GM18873 (cell line): ENCODE measurements around the gene CLMN.
"Not testable (repeated sequence)": the region's sequence is repeated elsewhere in the genome, so short reads cannot be mapped to it uniquely, and the experiment has no call there.

Experiments
- ATAC-seq: cut with Tn5 transposase; IDR thresholded peaks from one replicate; pipeline ENCODE4 v1.9.1; 2021; ENCODE audit warnings: mild to moderate bottlenecking, moderate library complexity, moderate number of reproducible peaks; ENCODE audit not compliant: unreplicated experiment, low FRiP score

CLMN gene

DNA sequence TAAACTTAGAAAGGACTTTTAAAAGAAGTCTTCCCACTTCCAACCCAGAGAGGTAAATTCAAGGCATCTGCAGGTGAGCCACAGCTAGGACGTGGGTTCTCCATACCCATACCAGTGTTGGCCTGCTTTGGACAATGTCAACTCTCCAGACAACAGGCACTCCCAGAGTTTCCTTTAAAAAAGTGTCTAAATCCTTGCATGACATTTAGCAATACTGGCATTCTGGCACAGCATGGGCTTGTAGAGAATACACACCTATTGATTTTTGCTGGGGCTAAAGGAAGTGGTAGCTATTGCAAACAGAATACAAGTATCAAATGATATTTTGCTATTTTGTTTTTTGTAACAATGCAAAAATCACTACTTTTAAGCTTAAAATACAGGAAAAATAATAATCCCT lies 136.6 kb downstream of the CLMN start:
- no peak for ATAC-seq

DNA sequence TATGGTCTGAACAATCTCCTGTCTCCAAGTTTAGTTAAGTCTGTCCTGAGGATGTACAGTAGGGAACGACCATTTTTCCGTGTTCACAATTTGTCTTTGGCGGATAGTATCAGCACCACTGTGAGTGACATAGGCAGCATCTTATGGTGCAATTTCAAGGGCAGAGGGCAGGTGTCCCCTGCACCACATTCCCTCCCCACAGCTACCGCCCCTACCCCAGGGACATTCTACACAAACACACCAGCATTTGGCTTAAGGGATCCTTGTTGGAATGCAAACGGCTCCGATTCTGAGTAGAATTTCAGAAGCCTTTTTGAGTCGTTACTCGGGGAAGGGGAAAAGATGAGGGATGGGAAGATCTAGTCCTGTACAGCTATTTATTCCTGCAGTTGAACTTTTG lies 137.3 kb downstream of the CLMN start:
- no peak for ATAC-seq

DNA sequence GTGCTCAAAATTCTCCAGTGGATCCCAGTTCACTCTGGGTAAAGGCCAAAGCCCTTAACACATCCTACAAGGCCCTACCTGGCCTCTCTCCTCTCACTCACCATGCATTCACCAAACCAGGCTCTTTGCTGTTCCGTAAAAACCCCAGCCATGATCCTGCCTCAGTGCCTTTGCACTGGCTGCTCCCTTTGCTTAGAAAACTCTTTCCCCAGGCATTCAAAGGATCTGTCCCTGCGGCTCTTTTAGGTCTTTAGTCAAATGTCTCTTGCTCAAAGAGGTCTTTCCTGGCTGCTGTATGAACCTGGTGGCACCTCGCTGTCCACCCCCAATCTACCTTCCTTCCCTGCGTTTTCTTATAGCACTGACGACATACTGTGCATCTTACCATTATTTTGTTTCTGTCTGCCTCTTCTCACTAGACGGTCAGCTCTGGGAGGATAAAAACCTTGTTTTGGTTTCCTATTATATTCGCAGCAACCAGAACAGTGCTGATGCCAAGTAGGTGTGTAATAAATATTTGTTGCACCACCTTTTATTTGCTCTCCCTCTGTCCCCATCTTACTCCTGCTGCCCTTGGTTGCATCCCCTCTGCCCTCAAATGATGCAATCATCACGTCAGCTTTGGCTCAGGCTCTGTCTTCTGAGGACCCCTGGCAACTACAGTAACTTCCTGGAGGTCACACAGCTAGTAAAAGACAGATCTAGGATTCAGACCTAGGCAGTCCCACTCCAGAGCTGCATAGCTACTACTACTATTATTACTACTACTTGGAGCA lies 138.6 kb downstream of the CLMN start:
- no peak for ATAC-seq

DNA sequence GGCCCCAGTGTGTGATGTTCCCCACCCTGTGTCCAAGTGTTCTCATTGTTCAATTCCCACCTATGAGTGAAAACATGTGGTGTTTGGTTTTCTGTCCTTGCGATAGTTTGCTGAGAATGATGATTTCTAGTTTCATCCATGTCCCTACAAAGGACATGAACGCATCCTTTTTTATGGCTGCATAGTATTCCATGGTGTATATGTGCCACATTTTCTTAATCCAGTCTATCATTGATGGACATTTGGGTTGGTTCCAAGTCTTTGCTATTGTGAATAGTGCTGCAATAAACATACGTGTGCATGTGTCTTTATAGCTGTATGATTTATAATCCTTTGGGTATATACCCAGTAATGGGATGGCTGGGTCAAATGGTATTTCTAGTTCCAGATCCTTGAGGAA lies 144.0 kb downstream of the CLMN start:
- ATAC-seq, result not testable (repeated sequence)

DNA sequence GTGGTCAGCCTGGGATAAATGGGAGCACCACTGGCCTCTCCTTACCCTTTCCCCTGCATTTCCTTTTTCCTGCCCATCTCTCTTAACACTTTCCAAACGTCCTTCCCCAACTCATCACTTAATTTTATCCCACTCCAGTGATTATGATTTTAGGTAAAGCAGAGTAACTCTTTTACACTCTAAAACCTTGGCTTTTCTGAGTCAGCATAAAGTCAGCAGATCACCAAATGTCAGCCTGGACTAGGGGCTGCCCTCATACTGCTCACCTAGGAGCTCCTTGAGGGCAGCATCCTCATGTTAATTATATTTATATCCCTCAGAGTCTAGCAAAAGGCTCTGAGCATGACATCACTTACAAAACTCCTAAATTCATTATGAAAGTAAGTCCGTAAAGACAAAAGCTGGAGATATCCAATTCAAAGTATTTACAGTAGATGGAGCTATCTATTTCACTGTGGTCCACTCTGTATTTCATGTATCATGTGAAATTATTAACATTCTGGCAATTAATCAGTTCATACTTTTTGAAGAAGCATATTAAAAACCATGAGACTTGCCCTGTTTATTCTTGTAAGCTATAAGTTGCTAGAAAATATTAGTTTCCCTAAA lies 145.4 kb downstream of the CLMN start:
- ATAC-seq, result no peak

DNA sequence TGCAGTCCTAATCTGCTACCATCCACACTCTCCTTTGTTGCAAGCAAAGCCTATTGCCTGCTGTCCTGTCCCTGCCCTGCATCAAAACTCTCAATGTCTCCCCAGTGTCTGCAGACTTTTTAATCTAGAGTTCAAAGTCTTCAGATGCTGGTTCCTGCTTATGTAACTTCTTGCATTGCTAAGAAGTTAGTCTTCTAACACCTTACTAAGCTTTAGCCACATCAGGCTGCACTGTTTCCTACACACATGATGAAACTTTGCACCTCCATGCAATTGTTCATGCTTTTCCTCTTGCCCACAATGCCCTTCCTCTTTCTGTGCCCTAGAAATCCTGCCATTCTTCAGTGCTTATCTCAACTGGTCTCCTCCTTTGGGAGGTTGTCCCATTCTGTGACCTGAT lies 146.2 kb downstream of the CLMN start:
- ATAC-seq, result no peak

DNA sequence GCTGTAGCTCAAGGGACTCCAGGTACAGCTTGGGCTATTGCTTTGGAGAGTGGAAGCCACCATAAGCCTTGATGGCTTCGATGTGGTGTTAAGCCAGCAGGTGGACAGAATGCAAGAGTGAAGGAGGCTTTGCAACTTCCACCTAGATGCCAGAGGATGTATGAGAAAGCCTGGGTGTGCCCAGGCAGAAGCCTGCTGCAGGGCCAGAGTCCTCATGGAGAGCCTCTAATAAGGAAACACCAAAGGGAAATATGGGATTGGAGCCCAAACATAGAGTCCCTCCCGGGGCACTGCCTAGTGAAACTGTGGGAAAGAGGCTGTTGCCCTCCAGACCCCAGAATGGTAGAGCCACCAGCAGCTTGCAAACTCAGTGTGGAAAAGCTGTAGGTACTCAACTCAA lies 152.5 kb downstream of the CLMN start:
- no peak for ATAC-seq

DNA sequence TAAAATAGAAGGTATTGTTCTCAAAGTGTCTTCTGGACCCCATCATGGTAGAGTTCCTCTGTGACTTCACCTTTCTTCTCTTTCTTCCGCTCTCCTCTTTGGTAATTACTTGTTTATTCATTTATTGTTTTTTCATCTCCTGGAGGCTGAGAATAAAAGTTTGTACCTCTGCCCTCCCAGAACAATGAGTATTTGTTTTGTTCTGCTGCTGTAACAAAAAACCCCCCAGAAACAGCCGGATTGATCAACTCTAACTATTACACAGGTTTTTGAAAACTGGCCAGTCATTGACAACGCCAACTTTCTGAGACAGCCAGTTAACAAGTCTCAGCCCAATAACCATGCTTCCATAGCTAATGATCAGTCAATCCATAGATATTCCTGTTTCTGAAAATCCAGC lies 154.2 kb downstream of the CLMN start:
- ATAC-seq, result no peak

DNA sequence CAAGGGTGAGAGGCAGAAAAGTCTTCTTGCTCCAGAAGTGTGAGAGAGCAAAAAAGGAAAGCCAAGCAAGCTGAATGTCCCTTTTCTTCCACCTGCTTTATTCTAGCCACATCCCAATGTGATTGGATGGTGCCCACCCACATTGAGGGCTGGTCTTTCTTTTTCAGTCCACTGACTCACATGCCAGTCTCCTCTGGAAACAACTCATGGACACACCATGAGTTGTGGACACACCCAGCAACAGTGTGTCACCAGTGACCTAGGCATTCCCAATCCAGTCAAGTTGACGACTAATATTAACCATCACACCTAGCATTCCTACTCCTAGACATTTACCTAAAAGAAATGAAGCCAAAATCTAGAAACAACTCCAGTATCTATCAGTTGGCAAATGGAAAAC lies 155.2 kb downstream of the CLMN start:
- ATAC-seq, result no peak

DNA sequence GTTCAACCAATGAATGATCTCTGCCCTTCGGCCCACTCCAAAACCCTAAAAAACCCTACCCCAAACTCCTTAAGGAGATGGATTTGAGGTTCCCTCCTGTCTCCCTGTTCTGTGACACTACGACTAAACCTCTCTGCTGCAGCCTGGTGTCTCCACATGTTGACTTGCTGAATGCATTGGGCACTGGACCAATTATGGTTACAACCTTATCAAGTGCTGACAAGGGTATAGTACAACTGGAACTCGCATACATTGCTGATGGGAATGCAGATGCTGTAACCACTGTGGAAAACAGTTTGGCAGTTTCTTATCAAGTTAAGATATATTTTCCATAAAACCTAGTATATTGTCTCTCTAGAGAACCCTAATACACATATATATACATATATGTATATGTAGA lies 156.0 kb downstream of the CLMN start:
- ATAC-seq, result no peak

DNA sequence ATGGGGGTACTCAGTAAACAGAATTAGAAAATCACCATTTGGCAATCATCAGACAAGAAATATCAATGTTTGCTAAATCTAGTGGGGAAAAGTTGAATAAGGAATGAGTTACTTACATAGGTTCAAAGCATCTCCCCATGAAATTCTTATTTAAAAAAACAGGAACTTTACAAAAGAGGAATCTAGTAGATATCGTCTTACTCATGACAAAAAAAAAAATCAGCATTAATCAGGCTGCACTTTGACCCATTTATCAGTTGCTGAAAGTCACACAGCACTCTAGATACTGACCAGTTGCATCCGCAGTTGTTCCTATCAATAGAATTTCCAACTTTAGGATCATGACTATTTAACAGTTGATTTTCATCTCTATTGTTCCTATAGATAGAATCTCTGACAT lies 156.6 kb downstream of the CLMN start:
- ATAC-seq, result no peak

DNA sequence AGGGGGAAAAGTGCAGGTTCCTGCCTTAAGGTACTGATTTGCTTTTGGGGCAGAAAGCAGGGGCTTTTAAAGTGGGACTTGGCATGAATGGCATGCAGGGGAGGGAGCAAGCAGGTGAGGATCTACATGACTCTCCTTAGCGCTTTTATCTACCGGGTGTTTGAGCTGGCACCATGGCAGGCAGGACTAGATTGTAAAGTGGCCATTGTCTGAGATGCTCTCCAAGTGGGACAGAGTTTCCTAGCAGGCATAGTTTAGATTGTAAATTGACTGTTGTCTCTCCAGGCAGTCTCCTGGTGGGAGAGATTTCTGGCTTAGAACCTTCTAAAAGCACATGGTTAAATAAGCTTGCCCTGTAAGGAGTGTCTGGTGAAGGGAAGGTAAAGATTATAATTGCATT lies 157.1 kb downstream of the CLMN start:
- ATAC-seq, result no peak

DNA sequence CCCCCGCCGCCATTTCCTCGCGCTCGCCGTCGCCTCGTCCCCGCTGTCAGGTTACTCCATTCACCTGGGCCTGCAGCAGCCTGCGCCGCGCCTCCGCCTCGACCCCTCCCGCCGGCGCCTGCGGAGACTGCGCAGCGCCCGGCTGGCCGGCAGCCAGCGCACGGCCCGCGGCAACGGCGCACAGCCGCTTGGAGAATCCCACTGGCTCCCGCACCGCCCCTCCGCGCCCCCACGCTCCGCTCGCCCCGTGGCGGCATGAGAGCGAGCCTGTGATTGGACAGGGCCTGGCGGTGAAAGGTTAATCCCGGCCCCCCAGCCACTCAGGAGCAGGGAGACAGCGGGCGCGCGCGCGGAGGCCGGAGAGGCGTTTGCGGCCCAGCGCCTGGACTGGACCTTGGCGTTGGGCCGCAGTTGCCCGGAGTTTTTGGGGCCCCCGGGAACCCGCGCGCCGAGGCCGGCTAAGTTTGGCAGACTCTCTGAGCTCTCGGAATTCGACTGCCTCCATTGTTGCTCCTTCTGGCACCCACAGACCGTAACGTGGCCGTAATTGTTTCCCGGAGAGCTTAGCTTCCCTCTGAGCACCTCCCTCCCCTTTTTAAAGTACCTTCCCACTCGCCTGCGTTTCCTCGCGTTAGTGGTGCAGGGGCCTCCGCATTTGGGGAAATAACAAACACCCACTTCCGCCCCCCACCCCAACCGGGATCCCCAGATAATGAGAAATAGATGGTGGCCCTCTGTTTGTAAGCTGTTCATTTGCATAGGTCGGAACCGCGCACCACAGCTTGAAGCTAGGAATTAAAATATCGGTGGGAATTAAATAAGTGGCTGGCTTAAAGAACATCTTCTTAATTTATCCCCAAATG lies 162.2 kb downstream of the CLMN start, which contains the start of gene DICER1:
DICER1 (minus strand) TSS at position 203 of the 863 bp plus-strand sequence. CDS start 24,071 bp downstream, outside the sequence.
- peak; percentile 62 for ATAC-seq

DNA sequence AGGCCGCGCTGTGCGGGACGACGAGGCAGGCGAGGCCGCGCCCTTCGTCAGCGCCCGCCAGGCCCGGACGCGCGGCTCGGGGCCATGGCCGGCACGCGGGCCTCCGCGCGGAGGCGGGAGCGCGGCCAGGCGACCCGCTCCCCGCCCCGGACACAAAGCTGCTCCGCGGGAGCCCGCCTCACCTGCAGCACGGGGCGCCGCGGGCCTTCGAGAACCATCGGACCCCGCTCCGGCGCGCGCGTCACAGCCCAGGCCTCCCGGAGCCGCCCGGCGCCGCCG lies 162.7 kb downstream of the CLMN start:
- peak; percentile 19 for ATAC-seq

DNA sequence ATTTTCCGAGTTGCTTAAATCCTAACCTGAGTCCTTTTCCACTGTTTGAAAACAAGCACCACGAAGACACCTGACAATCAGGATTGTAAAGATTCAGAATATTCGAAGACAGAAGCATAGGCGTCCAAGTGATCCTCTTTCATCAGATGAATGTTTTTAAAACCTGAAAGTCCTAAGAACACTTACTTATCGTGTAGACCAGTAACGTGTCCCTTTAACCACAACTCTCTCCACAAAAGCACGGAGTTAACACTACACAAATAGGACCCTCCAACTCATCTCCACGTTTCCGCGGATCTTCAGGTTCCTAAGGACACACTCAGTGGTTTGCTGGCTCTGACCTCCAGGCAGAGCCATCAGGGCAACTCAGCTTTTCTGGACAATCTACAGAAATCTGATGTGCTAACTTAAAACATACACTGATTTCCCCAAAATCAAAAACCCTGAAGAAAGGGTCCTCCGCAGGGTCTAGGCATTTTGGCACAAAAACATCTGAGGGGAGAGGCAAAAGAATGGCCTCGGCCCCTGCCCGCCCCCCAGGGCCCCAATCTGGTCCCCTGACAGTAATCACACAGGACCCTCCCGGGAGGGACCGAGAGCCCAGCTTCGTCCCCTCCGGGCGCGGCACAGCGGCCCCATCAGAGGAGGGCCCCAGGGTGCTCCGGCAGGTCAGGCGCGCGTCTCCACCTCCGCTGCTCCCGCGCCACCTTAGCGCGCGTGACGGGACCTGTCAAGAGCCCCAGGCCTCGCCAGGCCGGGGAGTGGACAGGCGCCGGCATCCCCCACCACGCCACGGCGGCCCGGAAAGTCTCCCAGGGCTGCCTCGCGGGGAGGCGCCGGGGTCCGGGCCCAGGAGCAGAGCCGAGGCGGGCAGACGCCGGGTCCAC lies 163.3 kb downstream of the CLMN start:
- peak; percentile 18 for ATAC-seq

DNA sequence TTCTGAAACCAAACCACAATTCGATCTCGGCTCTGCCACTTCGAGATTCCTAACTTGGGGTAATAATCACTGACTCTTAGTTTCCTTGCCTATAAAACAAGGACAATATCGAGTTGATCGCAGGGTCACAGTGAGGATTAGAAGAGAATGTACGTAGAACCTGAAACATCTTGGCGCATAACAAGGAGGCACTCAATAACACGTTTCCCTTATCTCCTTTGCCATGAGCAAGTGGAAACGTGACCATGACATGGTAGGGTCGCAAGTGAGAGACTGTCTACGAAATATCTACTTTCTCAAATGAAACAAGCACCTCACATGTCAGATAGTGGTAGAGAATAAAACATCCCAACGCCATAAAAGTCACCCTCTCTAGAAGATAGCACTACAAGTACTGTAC lies 164.7 kb downstream of the CLMN start:
- ATAC-seq, result no peak

DNA sequence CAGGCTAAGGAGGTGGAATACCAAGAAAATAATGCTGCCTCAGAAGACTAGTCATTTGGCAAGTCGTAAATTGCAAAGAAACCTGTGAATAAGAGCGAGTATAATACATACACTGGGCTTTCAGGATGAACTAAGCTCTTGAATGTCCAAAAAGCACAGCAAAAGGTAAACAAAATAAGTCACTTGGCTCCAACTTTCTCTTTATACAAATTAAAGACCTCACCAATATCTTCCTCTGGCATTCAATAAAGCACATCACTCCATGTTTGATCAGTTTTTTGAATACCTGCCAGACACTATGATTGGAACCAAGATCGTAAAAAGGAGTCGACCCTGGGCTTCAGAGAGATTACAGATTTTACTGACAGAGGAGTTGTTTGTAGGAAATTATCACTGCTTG lies 165.8 kb downstream of the CLMN start:
- ATAC-seq, result no peak

DNA sequence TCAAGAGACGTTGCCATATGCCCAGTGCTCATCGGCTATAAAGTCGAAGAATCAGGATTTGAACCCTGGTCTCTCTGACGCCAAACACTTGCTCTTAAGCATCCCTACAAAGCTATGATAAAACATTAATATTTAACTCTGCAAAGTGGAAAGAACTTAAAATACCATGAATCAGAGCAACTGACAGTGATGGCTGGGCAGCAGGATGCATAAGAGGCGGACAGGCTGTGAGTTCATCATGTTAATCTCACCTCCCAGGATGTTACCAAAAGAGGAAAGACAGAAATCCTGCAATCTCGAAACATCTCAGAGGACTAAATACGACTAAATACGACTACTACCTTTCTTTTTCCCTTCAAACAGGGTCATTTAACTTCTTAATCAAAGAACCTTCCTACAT lies 168.1 kb downstream of the CLMN start:
- no peak for ATAC-seq

DNA sequence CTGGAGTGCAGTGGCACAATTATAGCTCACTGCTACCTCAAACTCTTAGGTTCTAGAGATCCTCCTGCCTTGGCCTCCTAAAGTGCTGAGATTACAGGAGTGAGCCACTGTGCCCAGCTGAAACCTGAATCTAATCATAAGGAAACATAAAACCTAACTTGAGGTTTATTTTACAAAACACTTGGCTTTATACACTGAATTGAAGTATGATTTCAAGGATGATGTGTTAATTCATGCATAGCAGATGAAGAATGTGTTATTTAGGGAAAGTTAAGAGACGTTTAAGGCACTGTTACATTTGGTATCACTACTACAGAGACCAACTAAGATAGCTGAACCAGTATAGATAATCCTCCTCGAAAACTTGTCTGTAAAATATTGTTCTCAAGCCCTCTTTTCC lies 168.8 kb downstream of the CLMN start:
- ATAC-seq, result no peak

DNA sequence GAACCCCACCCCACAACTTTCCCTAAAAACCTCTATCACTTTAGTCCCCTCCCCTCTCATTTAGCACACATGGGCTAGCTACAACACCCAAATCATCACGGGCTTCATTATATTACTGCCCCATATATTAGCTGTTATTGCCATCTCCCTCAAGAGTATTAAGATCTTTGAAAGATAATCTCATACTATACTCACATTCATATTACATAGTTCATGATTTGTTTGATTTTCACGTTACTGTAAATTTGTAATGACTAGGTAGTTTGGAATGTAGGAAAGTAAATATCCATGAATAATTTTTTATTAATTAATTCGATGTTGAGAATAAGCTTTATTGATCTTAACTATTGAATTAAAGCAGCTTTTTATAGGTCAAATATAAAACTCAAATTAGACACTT lies 170.3 kb downstream of the CLMN start:
- no peak for ATAC-seq

DNA sequence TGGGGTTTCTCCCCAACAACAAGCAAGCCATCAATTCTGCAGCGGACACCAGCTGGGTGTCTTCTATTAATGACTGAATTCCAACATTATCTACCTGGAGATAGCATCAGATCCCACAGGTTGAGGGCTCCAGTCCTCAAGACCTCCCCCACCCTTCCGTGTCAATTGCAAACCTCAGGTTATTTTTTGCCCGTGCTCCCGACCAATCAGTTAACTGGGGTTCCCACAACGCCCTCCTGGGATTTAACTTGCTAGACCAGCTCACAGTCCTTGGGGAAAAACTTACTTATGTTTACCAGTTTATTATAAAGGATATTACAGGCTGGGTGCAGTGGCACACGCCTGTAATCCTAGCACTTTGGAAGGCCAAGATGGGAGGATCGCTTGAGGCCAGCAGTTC lies 172.1 kb downstream of the CLMN start:
- ATAC-seq, result no peak
